AG10803 (cell line): ENCODE data around the gene CHMP1B.

ENCODE experiments used
- DNase-seq: peaks from one replicate; pipeline ENCODE4 v3.0.0; 2010; ENCODE audit warnings: low read depth
- H3K4me3 ChIP-seq: 2 replicates; pipeline ENCODE4 v1.5.1; 2011; ENCODE audit warnings: mild to moderate bottlenecking, low read length, control low read depth
- TF ChIP-seq, protein P1 (sequence below): conservative IDR thresholded peaks from 2 replicates; pipeline ENCODE4 v1.5.1; 2011; ENCODE audit warnings: mild to moderate bottlenecking, low read length, control low read depth, inconsistent platforms

CHMP1B gene

GRCh38 chr18:11809895-11810294 lies 41.3 kb upstream of the CHMP1B start:
- H3K4me3 ChIP-seq = no peak overlapping the region
- TF ChIP-seq, protein P1, sequence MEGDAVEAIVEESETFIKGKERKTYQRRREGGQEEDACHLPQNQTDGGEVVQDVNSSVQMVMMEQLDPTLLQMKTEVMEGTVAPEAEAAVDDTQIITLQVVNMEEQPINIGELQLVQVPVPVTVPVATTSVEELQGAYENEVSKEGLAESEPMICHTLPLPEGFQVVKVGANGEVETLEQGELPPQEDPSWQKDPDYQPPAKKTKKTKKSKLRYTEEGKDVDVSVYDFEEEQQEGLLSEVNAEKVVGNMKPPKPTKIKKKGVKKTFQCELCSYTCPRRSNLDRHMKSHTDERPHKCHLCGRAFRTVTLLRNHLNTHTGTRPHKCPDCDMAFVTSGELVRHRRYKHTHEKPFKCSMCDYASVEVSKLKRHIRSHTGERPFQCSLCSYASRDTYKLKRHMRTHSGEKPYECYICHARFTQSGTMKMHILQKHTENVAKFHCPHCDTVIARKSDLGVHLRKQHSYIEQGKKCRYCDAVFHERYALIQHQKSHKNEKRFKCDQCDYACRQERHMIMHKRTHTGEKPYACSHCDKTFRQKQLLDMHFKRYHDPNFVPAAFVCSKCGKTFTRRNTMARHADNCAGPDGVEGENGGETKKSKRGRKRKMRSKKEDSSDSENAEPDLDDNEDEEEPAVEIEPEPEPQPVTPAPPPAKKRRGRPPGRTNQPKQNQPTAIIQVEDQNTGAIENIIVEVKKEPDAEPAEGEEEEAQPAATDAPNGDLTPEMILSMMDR = no peak
- DNase-seq = no peak

GRCh38 chr18:11810379-11810778 lies 40.8 kb upstream of the CHMP1B start:
- no peak for DNase-seq
- no peak overlapping the region for H3K4me3 ChIP-seq
- TF ChIP-seq, protein P1 = no peak

DNA sequence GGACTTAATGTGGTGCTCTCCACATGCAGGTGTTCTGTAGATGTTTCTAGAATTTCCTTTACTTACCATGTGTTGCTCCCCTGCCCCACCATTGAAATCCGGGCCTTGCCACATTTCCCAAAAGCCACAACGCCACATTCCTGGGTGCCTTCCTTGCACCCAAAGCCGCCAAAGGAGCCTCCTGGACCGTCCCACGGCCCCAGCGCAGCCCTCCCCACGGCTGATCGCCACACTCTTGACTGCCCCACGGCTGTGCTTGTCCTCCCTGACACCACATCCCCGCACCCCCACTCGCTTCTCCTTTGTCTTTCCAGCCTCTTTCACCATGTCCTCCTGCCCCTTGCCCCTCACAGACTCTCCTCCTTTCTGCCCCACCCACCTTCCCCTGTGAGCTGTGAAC lies 40.2 kb upstream of the CHMP1B start:
- no peak for DNase-seq
- H3K4me3 ChIP-seq = no peak overlapping the region
- TF ChIP-seq, protein P1 = no peak

DNA sequence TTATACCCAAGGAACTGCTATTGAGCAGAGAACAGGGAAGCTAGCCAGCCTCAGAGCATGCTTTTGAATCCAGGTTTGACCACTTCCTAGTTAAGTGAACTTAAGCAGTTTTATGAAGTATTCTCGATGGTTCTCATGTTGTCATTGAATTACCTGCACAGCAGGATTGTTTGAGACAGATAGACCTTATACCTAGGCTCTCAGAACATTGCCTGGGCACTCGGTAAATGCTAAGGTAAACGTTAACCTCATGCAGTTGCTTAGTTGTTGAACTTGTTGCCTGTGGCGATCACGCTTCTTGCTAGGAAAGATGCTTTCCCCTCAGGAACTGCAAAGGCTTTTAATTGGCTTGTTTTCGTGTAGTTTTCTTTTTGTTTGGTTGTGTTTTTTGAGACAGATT lies 34.0 kb upstream of the CHMP1B start:
- TF ChIP-seq, protein P1 = no peak

GRCh38 chr18:11818486-11819203 lies 32.6 kb upstream of the CHMP1B start:
- TF ChIP-seq, protein P1 = no peak
- DNase-seq = no peak
- no peak overlapping the region for H3K4me3 ChIP-seq

More for the DNA sequence above, 34.0 kb upstream of the CHMP1B start:
- DNase-seq = no peak
- H3K4me3 ChIP-seq = no peak overlapping the region

DNA sequence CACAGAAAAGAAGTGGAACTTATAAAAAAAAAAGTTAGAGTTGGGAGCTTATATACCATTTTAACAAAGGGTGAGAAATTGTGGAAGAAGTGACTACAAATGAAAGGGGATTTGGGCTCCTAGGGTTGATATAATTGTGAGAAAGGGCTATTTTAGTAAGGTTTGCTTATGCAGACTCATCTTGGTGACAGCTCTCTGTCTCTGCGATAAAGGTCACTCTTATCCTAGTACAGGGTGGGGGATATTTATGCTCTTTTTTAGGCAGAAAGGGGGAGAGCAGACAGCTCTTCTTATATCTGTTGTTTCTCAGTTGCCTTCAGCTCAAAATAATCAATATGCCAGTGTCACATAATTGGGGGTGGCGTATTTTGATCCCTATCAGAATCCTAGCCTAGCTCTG lies 31.3 kb upstream of the CHMP1B start:
- DNase-seq = no peak
- no peak overlapping the region for H3K4me3 ChIP-seq
- TF ChIP-seq, protein P1 = no peak

DNA sequence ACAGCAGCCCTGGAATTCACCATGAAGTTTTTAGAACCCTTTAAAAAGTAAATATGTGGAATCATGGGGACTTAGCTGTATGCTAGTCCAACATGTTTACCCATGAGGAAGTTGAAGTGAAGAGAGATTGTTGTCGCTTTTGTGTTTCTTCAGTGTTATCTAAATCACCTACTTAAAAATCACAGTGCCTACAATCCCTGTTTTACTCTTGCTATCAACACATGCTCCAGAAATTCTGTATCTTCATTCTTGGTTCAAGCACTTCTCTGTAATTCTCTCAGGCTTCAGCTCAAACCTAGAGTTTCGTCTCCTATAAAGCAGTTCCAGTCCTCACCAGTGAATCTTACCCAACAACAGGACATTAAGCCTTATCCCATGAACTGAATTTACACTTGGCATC lies 30.5 kb upstream of the CHMP1B start:
- no peak overlapping the region for H3K4me3 ChIP-seq
- DNase-seq = no peak
- TF ChIP-seq, protein P1 = no peak
